ENCODE results near the gene TAF12.

Gene TAF12

GRCh38 chr1:28565726-28566125 is 77.1 kb downstream of the TAF12 start:
- TF ChIP-seq CTCF (IDR thresholded peaks at IDR 0.05; ENCODE audit: insufficient read depth, low read depth, low read length, missing control alignments) = no peak
- no peak overlapping the region for H3K4me3 ChIP-seq (ENCODE audit: low read length)
- DNase-seq (ENCODE audit: low read depth) = peak; percentile 66

GRCh38 chr1:28565040-28565439 is 77.8 kb downstream of the TAF12 start:
- no peak for TF ChIP-seq CTCF (IDR thresholded peaks at IDR 0.05; ENCODE audit: insufficient read depth, low read depth, low read length, missing control alignments)
- no peak overlapping the region for H3K4me3 ChIP-seq (ENCODE audit: low read length)
- no peak for DNase-seq (ENCODE audit: low read depth)

GRCh38 chr1:28564310-28564709 is 78.6 kb downstream of the TAF12 start:
- TF ChIP-seq CTCF (IDR thresholded peaks at IDR 0.05; ENCODE audit: insufficient read depth, low read depth, low read length, missing control alignments) = no peak
- no peak overlapping the region for H3K4me3 ChIP-seq (ENCODE audit: low read length)
- no peak for DNase-seq (ENCODE audit: low read depth)

- no peak for TF ChIP-seq CTCF (IDR thresholded peaks at IDR 0.05; ENCODE audit: insufficient read depth, low read depth, low read length, missing control alignments)
Measured at GRCh38 chr1:28560886-28561285, 82.0 kb downstream of the TAF12 start.

More at GRCh38 chr1:28560886-28561285, 82.0 kb downstream of the TAF12 start:
- no peak overlapping the region for H3K4me3 ChIP-seq (ENCODE audit: low read length)
- no peak for DNase-seq (ENCODE audit: low read depth)

All from epithelial cell of esophagus (primary cell).